Stomach smooth muscle (tissue), 2 donors: ENCODE measurements around the gene RBM15B.

Source experiments
- H3K27ac ChIP-seq: one replicate; pipeline ENCODE4 v1.7.0; 2013; ENCODE audit warnings: mild to moderate bottlenecking, low read length, inconsistent platforms
- H3K27me3 ChIP-seq, 2 donors: one replicate each; pipeline ENCODE4 v1.7.0; 2013; ENCODE audit warnings: low read length in 2 of 2; ENCODE audit not compliant: insufficient read depth in 2 of 2, control insufficient read depth in 1 of 2
- H3K36me3 ChIP-seq, 2 donors: one replicate each; pipeline ENCODE4 v1.7.0; 2013; ENCODE audit warnings: low read length in 2 of 2; ENCODE audit not compliant: control insufficient read depth in 2 of 2, insufficient read depth in 2 of 2
- H3K4me1 ChIP-seq: one replicate; pipeline ENCODE4 v1.7.0; 2013; ENCODE audit warnings: low read length; ENCODE audit not compliant: control insufficient read depth, insufficient read depth
- H3K4me3 ChIP-seq, 2 donors: one replicate each; pipeline ENCODE4 v1.7.0; 2013; ENCODE audit warnings: low read length in 2 of 2
- H3K9ac ChIP-seq, 2 donors: one replicate each; pipeline ENCODE4 v1.7.0; 2013; ENCODE audit warnings: low read length in 2 of 2, mild to moderate bottlenecking in 1 of 2
- H3K9me3 ChIP-seq, 2 donors: one replicate each; pipeline ENCODE4 v1.7.0; 2013; ENCODE audit warnings: low read length in 2 of 2; ENCODE audit not compliant: control insufficient read depth in 2 of 2
- donor health status: healthy.
- donor health status: Pancreatic carcinoma.

RBM15B gene

GRCh38 chr3:51393564-51393963, 2.5 kb downstream of the RBM15B start:
- H3K9me3 ChIP-seq = no peaks in the 10 kb centered on the region
- H3K27ac ChIP-seq = no peak overlapping the region
- no peak overlapping the region for H3K9ac ChIP-seq
- H3K36me3 ChIP-seq = peaks cover 42 to 47% of the 10 kb centered on the region in 2 donors
- peaks cover 58% of the 10 kb centered on the region for H3K4me1 ChIP-seq
- no peaks in the 10 kb centered on the region for H3K27me3 ChIP-seq
- peak overlapping the region in 1 of 2 donors; percentile 8 for H3K4me3 ChIP-seq

- Histone ChIP-seq H3K27ac (no peak overlapping the region), H3K9me3 (no peaks in the 10 kb centered on the region), H3K4me3 (peak overlapping the region in 1 of 2 donors; percentile 15), H3K4me1 (peaks cover 58% of the 10 kb centered on the region), H3K27me3 (no peaks in the 10 kb centered on the region), H3K36me3 (peaks cover 45 to 50% of the 10 kb centered on the region in 2 donors), H3K9ac (peak overlapping the region in 1 of 2 donors; percentile 21)
These were observed 3.5 kb downstream of the RBM15B start for GRCh38 chr3:51394541-51394940.

GRCh38 chr3:51395493-51396213, 4.6 kb downstream of the RBM15B start:
- Histone ChIP-seq H3K27ac (no peak overlapping the region), H3K4me1 (peaks cover 50% of the 10 kb centered on the region), H3K27me3 (no peaks in the 10 kb centered on the region), H3K9me3 (no peaks in the 10 kb centered on the region), H3K36me3 (peaks cover 50 to 51% of the 10 kb centered on the region in 2 donors), H3K4me3 (no peak overlapping the region), H3K9ac (no peak overlapping the region)

GRCh38 chr3:51396401-51396800, 5.3 kb downstream of the RBM15B start:
- no peak overlapping the region for H3K27ac ChIP-seq
- peaks cover 51 to 52% of the 10 kb centered on the region in 2 donors for H3K36me3 ChIP-seq
- no peak overlapping the region for H3K4me3 ChIP-seq
- H3K27me3 ChIP-seq = no peaks in the 10 kb centered on the region
- no peaks in the 10 kb centered on the region for H3K9me3 ChIP-seq
- no peak overlapping the region for H3K9ac ChIP-seq
- peaks cover 47% of the 10 kb centered on the region for H3K4me1 ChIP-seq

GRCh38 chr3:51397392-51397791, 6.3 kb downstream of the RBM15B start:
- H3K9ac ChIP-seq = peak overlapping the region in 1 of 2 donors; percentile 42
- H3K4me1 ChIP-seq = peaks cover 39% of the 10 kb centered on the region
- H3K27me3 ChIP-seq = no peaks in the 10 kb centered on the region
- no peak overlapping the region for H3K27ac ChIP-seq
- H3K36me3 ChIP-seq = peaks cover 53 to 55% of the 10 kb centered on the region in 2 donors
- no peak overlapping the region for H3K4me3 ChIP-seq
- no peaks in the 10 kb centered on the region for H3K9me3 ChIP-seq

- Histone ChIP-seq H3K9ac (peak overlapping the region in 1 of 2 donors; percentile 6), H3K36me3 (peaks cover 49 to 53% of the 10 kb centered on the region in 2 donors), H3K4me3 (no peak overlapping the region), H3K27me3 (no peaks in the 10 kb centered on the region), H3K27ac (no peak overlapping the region), H3K4me1 (peaks cover 26% of the 10 kb centered on the region), H3K9me3 (no peaks in the 10 kb centered on the region)
These were observed 7.7 kb downstream of the RBM15B start for GRCh38 chr3:51398595-51399310.

GRCh38 chr3:51400166-51400565, 9.1 kb downstream of the RBM15B start:
- Histone ChIP-seq H3K4me3 (no peak overlapping the region), H3K9ac (no peak overlapping the region), H3K36me3 (peaks cover 36 to 45% of the 10 kb centered on the region in 2 donors), H3K9me3 (no peaks in the 10 kb centered on the region), H3K4me1 (peaks cover 17% of the 10 kb centered on the region), H3K27ac (no peak overlapping the region), H3K27me3 (no peaks in the 10 kb centered on the region)

GRCh38 chr3:51401735-51402134, 10.7 kb downstream of the RBM15B start:
- H3K36me3 ChIP-seq = peaks cover 27 to 32% of the 10 kb centered on the region in 2 donors
- H3K9ac ChIP-seq = no peak overlapping the region
- no peak overlapping the region for H3K4me3 ChIP-seq
- H3K27me3 ChIP-seq = no peaks in the 10 kb centered on the region
- peaks cover 5% of the 10 kb centered on the region for H3K4me1 ChIP-seq
- H3K9me3 ChIP-seq = no peaks in the 10 kb centered on the region
- H3K27ac ChIP-seq = no peak overlapping the region

- Histone ChIP-seq H3K4me3 (no peak overlapping the region), H3K9ac (no peak overlapping the region), H3K27me3 (no peaks in the 10 kb centered on the region), H3K9me3 (no peaks in the 10 kb centered on the region), H3K4me1 (no peaks in the 10 kb centered on the region), H3K36me3 (peaks cover 20 to 22% of the 10 kb centered on the region in 2 donors), H3K27ac (no peak overlapping the region)
These were observed 12.6 kb downstream of the RBM15B start for GRCh38 chr3:51403675-51404074.

- Histone ChIP-seq H3K9ac (no peak overlapping the region), H3K4me1 (no peaks in the 10 kb centered on the region), H3K27ac (no peak overlapping the region), H3K36me3 (peaks cover 16 to 25% of the 10 kb centered on the region in 2 donors), H3K9me3 (no peaks in the 10 kb centered on the region), H3K4me3 (no peak overlapping the region), H3K27me3 (no peaks in the 10 kb centered on the region)
These were observed 16.9 kb downstream of the RBM15B start for GRCh38 chr3:51408021-51408420.

- peaks cover 15 to 27% of the 10 kb centered on the region in 2 donors for H3K36me3 ChIP-seq
- no peaks in the 10 kb centered on the region for H3K27me3 ChIP-seq
- H3K4me1 ChIP-seq = no peaks in the 10 kb centered on the region
These were observed 17.7 kb downstream of the RBM15B start for GRCh38 chr3:51408813-51409212.

More at GRCh38 chr3:51408813-51409212, 17.7 kb downstream of the RBM15B start:
- Histone ChIP-seq H3K9me3 (no peaks in the 10 kb centered on the region), H3K4me3 (no peak overlapping the region), H3K9ac (no peak overlapping the region), H3K27ac (no peak overlapping the region)
